Activated CD4-positive, alpha-beta T cell treated with anti-CD3 and anti-CD28 coated beads for 36 hours (primary cell): Measurements from ENCODE around the gene SLX9. TPM values are rescaled to one million over a fixed set of nuclear protein-coding genes. Genes with fewer than 3 reads are reported as not detected.

Experiments used
- ATAC-seq: fragments of 200-7000 bp; cut with Tn5 transposase; one replicate; pipeline ENCODE4 v1.10.0; 2021; ENCODE audit warnings: mild to moderate bottlenecking, moderate library complexity
- CTCF ChIA-PET: fragments of 350-600 bp; sonication (Branson Sonifier 250); formaldehyde crosslinking; loops from one replicate; lab custom pipeline; 2021; ENCODE audit warnings: antibody characterized with exemption; lab: Charles Lee
- POLR2A ChIA-PET: fragments of 350-600 bp; sonication (Branson Sonifier 250); formaldehyde crosslinking; loops from one replicate; lab custom pipeline; 2021; ENCODE audit warnings: antibody characterized with exemption, inconsistent platforms; lab: Charles Lee
- DNase-seq: peaks from one replicate; pipeline ENCODE4 v3.0.0-alpha.2; 2020
- H3K27ac Mint-ChIP-seq: one replicate; pipeline ENCODE4 v1.8.0; 2021; ENCODE audit warnings: mixed read lengths
- H3K27me3 Mint-ChIP-seq: one replicate; pipeline ENCODE4 v1.8.0; 2021; ENCODE audit warnings: mixed read lengths
- H3K36me3 Mint-ChIP-seq: one replicate; pipeline ENCODE4 v1.8.0; 2021; ENCODE audit warnings: low read depth, mixed read lengths
- H3K4me1 Mint-ChIP-seq: one replicate; pipeline ENCODE4 v1.8.0; 2021; ENCODE audit warnings: mixed read lengths
- H3K4me3 Mint-ChIP-seq: one replicate; pipeline ENCODE4 v1.8.0; 2021; ENCODE audit warnings: mild to moderate bottlenecking, moderate library complexity, mixed read lengths
- H3K9me3 Mint-ChIP-seq: one replicate; pipeline ENCODE4 v1.8.0; 2021; ENCODE audit warnings: low read depth, mixed read lengths
- intact Hi-C, 2 experiments: fragments of 100-400 bp; cut with DNase I in 1 of 2; cut with micrococcal nuclease in 1 of 2; formaldehyde crosslinking; loops; one replicate each; pipeline versions ENCODE4 v1.14.2 to v1.15.1; 2022 to 2024; cut with DNase I, micrococcal nuclease
- total RNA-seq, 2 experiments: library from RNA; stranded (reverse); gene quantifications; one replicate each; pipeline ENCODE4 v1.2.3, GENCODE V29; 2021

Gene SLX9
- total RNA-seq, 2 experiments from 2014 or later: 60.8 to 68.8 TPM

GRCh38 chr21:44989537-44989886 lies 49.7 kb downstream of the SLX9 start:
- H3K4me1 Mint-ChIP-seq: no peaks in the 10 kb centered on the region
- ATAC-seq: no peak
- H3K27me3 Mint-ChIP-seq: no peaks in the 10 kb centered on the region
- no peaks in the 10 kb centered on the region for H3K36me3 Mint-ChIP-seq
- no peak for DNase-seq
- H3K27ac Mint-ChIP-seq: no peak overlapping the region
- H3K9me3 Mint-ChIP-seq: no peaks in the 10 kb centered on the region
- intact Hi-C loops: no loop called here
- ChIA-PET CTCF (no interaction called here), POLR2A (no interaction called here)
- no peak overlapping the region for H3K4me3 Mint-ChIP-seq

GRCh38 chr21:44989943-44990780 lies 50.3 kb downstream of the SLX9 start:
- ATAC-seq (no peak), DNase-seq (no peak)
- no peak overlapping the region for H3K27ac Mint-ChIP-seq
- no peaks in the 10 kb centered on the region for H3K27me3 Mint-ChIP-seq
- H3K36me3 Mint-ChIP-seq: no peaks in the 10 kb centered on the region
- no peaks in the 10 kb centered on the region for H3K9me3 Mint-ChIP-seq
- no peaks in the 10 kb centered on the region for H3K4me1 Mint-ChIP-seq
- ChIA-PET CTCF (interaction anchor here (1.0 kb wide), 1 partner anchor 147 kb away, joined by 4 read pairs; no protein-coding TSS in a partner anchor), POLR2A (no interaction called here)
- intact Hi-C loops: no loop called here
- H3K4me3 Mint-ChIP-seq: no peak overlapping the region

- ChIA-PET POLR2A (no interaction called here), CTCF (interaction anchor here (1.0 kb wide), 1 partner anchor 146 kb away, joined by 4 read pairs; no protein-coding TSS in a partner anchor)
- DNase-seq: no peak
- intact Hi-C loops: no loop called here
- Mint-ChIP-seq H3K36me3 (no peaks in the 10 kb centered on the region), H3K27ac (no peak overlapping the region), H3K4me1 (no peaks in the 10 kb centered on the region), H3K9me3 (no peaks in the 10 kb centered on the region), H3K27me3 (no peaks in the 10 kb centered on the region), H3K4me3 (no peak overlapping the region)
- ATAC-seq: no peak
These were observed 51.1 kb downstream of the SLX9 start for GRCh38 chr21:44990921-44991320.

GRCh38 chr21:44991538-44992483 lies 52.0 kb downstream of the SLX9 start:
- H3K4me1 Mint-ChIP-seq: no peaks in the 10 kb centered on the region
- intact Hi-C loops: no loop called here
- DNase-seq: no peak
- H3K4me3 Mint-ChIP-seq: no peak overlapping the region
- H3K27me3 Mint-ChIP-seq: no peaks in the 10 kb centered on the region
- H3K36me3 Mint-ChIP-seq: no peaks in the 10 kb centered on the region
- ATAC-seq: no peak
- no peak overlapping the region for H3K27ac Mint-ChIP-seq
- ChIA-PET CTCF (no interaction called here), POLR2A (no interaction called here)
- H3K9me3 Mint-ChIP-seq: no peaks in the 10 kb centered on the region

GRCh38 chr21:44992608-44993031 lies 52.8 kb downstream of the SLX9 start:
- no peaks in the 10 kb centered on the region for H3K27me3 Mint-ChIP-seq
- intact Hi-C loops: no loop called here
- ChIA-PET CTCF (no interaction called here), POLR2A (no interaction called here)
- H3K9me3 Mint-ChIP-seq: no peaks in the 10 kb centered on the region
- no peak for ATAC-seq
- no peak for DNase-seq
- H3K4me3 Mint-ChIP-seq: no peak overlapping the region
- H3K36me3 Mint-ChIP-seq: no peaks in the 10 kb centered on the region
- H3K4me1 Mint-ChIP-seq: no peaks in the 10 kb centered on the region
- no peak overlapping the region for H3K27ac Mint-ChIP-seq

GRCh38 chr21:44993321-44994046 lies 53.7 kb downstream of the SLX9 start:
- Mint-ChIP-seq H3K27ac (no peak overlapping the region), H3K27me3 (no peaks in the 10 kb centered on the region), H3K36me3 (no peaks in the 10 kb centered on the region), H3K4me3 (no peak overlapping the region), H3K4me1 (no peaks in the 10 kb centered on the region), H3K9me3 (no peaks in the 10 kb centered on the region)
- no peak for ATAC-seq
- ChIA-PET POLR2A (no interaction called here), CTCF (no interaction called here)
- no peak for DNase-seq
- intact Hi-C loops: no loop called here

GRCh38 chr21:44994047-44994694 lies 54.3 kb downstream of the SLX9 start:
- ChIA-PET CTCF (no interaction called here), POLR2A (no interaction called here)
- ATAC-seq: no peak
- H3K27ac Mint-ChIP-seq: no peak overlapping the region
- no peak for DNase-seq
- no peaks in the 10 kb centered on the region for H3K36me3 Mint-ChIP-seq
- no peaks in the 10 kb centered on the region for H3K9me3 Mint-ChIP-seq
- intact Hi-C loops: no loop called here
- H3K4me3 Mint-ChIP-seq: no peak overlapping the region
- no peaks in the 10 kb centered on the region for H3K4me1 Mint-ChIP-seq
- H3K27me3 Mint-ChIP-seq: no peaks in the 10 kb centered on the region

- POLR2A ChIA-PET: no interaction called here
- H3K36me3 Mint-ChIP-seq: no peaks in the 10 kb centered on the region
- no peak overlapping the region for H3K27ac Mint-ChIP-seq
These were observed 55.0 kb downstream of the SLX9 start for GRCh38 chr21:44994695-44995342.

GRCh38 chr21:44995343-44995941 lies 55.6 kb downstream of the SLX9 start:
- ChIA-PET CTCF (interaction anchor here (0.6 kb wide), 1 partner anchor 31 kb away, joined by 3 read pairs; no protein-coding TSS in a partner anchor), POLR2A (interaction anchor here (0.6 kb wide), 1 partner anchor 252 kb away, joined by 9 read pairs; no protein-coding TSS in a partner anchor)
- Mint-ChIP-seq H3K27me3 (no peaks in the 10 kb centered on the region), H3K9me3 (no peaks in the 10 kb centered on the region), H3K4me1 (no peaks in the 10 kb centered on the region), H3K36me3 (no peaks in the 10 kb centered on the region), H3K4me3 (no peak overlapping the region), H3K27ac (no peak overlapping the region)
- ATAC-seq (no peak), DNase-seq (no peak)
- intact Hi-C loops: no loop called here

More at GRCh38 chr21:44994695-44995342, 55.0 kb downstream of the SLX9 start:
- intact Hi-C loops: no loop called here
- ATAC-seq (no peak), DNase-seq (no peak)
- CTCF ChIA-PET: interaction anchor here (0.6 kb wide), 1 partner anchor 31 kb away, joined by 3 read pairs; no protein-coding TSS in a partner anchor
- H3K4me1 Mint-ChIP-seq: no peaks in the 10 kb centered on the region
- H3K9me3 Mint-ChIP-seq: no peaks in the 10 kb centered on the region
- no peaks in the 10 kb centered on the region for H3K27me3 Mint-ChIP-seq
- H3K4me3 Mint-ChIP-seq: no peak overlapping the region

GRCh38 chr21:44996096-44996495 lies 56.3 kb downstream of the SLX9 start:
- Mint-ChIP-seq H3K4me3 (no peak overlapping the region), H3K4me1 (no peaks in the 10 kb centered on the region), H3K27me3 (no peaks in the 10 kb centered on the region), H3K9me3 (no peaks in the 10 kb centered on the region), H3K36me3 (no peaks in the 10 kb centered on the region), H3K27ac (no peak overlapping the region)
- ATAC-seq (no peak), DNase-seq (no peak)
- ChIA-PET CTCF (interaction anchor here (0.7 to 1.0 kb wide), 2 partner anchors 47 to 141 kb away, joined by 3 read pairs; no protein-coding TSS in a partner anchor), POLR2A (interaction anchor here (0.6 kb wide), 1 partner anchor 251 kb away, joined by 9 read pairs; no protein-coding TSS in a partner anchor)
- intact Hi-C loops: no loop called here
